HG03520 (cell line): ENCODE results near the gene TNFRSF17.

ENCODE experiments used
- ATAC-seq: cut with Tn5 transposase; IDR thresholded peaks from one replicate; pipeline ENCODE4 v1.9.1; 2021; ENCODE audit warnings: mild to moderate bottlenecking, moderate library complexity; ENCODE audit not compliant: unreplicated experiment

TNFRSF17 gene

GRCh38 chr16:11996433-11997330 is 31.7 kb downstream of the TNFRSF17 start:
- no peak for ATAC-seq

GRCh38 chr16:12000032-12000431 is 35.0 kb downstream of the TNFRSF17 start:
- no peak for ATAC-seq

GRCh38 chr16:12002447-12003006 is 37.5 kb downstream of the TNFRSF17 start:
- ATAC-seq, result no peak

- no peak for ATAC-seq
Observed at GRCh38 chr16:12006637-12007036, 41.6 kb downstream of the TNFRSF17 start.

- no peak for ATAC-seq
Observed at GRCh38 chr16:12009462-12009861, 44.5 kb downstream of the TNFRSF17 start.

- no peak for ATAC-seq
Observed at GRCh38 chr16:12009922-12010321, 44.9 kb downstream of the TNFRSF17 start.

GRCh38 chr16:12010388-12011251 is 45.6 kb downstream of the TNFRSF17 start:
- no peak for ATAC-seq

- ATAC-seq, result no peak
Observed at GRCh38 chr16:12011565-12011964, 46.6 kb downstream of the TNFRSF17 start.

GRCh38 chr16:12016291-12016947 is 51.4 kb downstream of the TNFRSF17 start:
- no peak for ATAC-seq

GRCh38 chr16:12017558-12017957 is 52.5 kb downstream of the TNFRSF17 start:
- no peak for ATAC-seq
